ENCODE data around the gene SLIT3.

SLIT3 gene

GRCh38 chr5:169165052-169165451, 135.9 kb downstream of the SLIT3 start:
- TF ChIP-seq ZNF8 (CRISPR knock-in tag; IDR thresholded peaks at IDR 0.05) = no peak
- TF ChIP-seq ZNF70 (CRISPR knock-in tag; IDR thresholded peaks at IDR 0.05) = no peak
- TF ChIP-seq TSHZ2 (CRISPR knock-in tag; IDR thresholded peaks at IDR 0.05) = no peak
- no peak for TF ChIP-seq CSDC2 (CRISPR knock-in tag; IDR thresholded peaks at IDR 0.05)
- no peak for TF ChIP-seq RARB (CRISPR knock-in tag; IDR thresholded peaks at IDR 0.05)
- no peak for TF ChIP-seq ESRRG (CRISPR knock-in tag; IDR thresholded peaks at IDR 0.05)
- TF ChIP-seq OSR1 (CRISPR knock-in tag; IDR thresholded peaks at IDR 0.05) = no peak
- no peak for TF ChIP-seq TCF4 (CRISPR knock-in tag; IDR thresholded peaks at IDR 0.05; ENCODE audit: borderline replicate concordance)
- TF ChIP-seq PATZ1 (CRISPR knock-in tag; IDR thresholded peaks at IDR 0.05; ENCODE audit: borderline replicate concordance) = no peak
- TF ChIP-seq ZFP30 (CRISPR knock-in tag; IDR thresholded peaks at IDR 0.05) = no peak
- TF ChIP-seq GLIS3 (CRISPR knock-in tag; IDR thresholded peaks at IDR 0.05) = no peak
- TF ChIP-seq CREB5 (CRISPR knock-in tag; IDR thresholded peaks at IDR 0.05; ENCODE audit: low read depth) = no peak
- no peak for TF ChIP-seq POU6F1 (CRISPR knock-in tag; IDR thresholded peaks at IDR 0.05; ENCODE audit: borderline replicate concordance, low read depth)
- TF ChIP-seq ZC3H10 (CRISPR knock-in tag; IDR thresholded peaks at IDR 0.05) = no peak
- TF ChIP-seq ZNF565 (CRISPR knock-in tag; conservative IDR thresholded peaks at IDR 0.05; ENCODE audit: low read depth) = no peak
- TF ChIP-seq BACH2 (CRISPR knock-in tag; IDR thresholded peaks at IDR 0.05; ENCODE audit: borderline replicate concordance) = no peak
- TF ChIP-seq TOX (CRISPR knock-in tag; IDR thresholded peaks at IDR 0.05; ENCODE audit: borderline replicate concordance) = no peak
- no peak for TF ChIP-seq ZFP3 (CRISPR knock-in tag; IDR thresholded peaks at IDR 0.05)
- no peak for ATAC-seq

- TF ChIP-seq CREB5 (CRISPR knock-in tag; IDR thresholded peaks at IDR 0.05; ENCODE audit: low read depth) (no peak), ARNTL (CRISPR knock-in tag; IDR thresholded peaks at IDR 0.05; ENCODE audit: borderline replicate concordance, low read depth) (no peak), CSDC2 (CRISPR knock-in tag; IDR thresholded peaks at IDR 0.05) (0 out of 2 replicates have a peak, but pooled peaks have one; percentile 71), ISL1 (CRISPR knock-in tag; IDR thresholded peaks at IDR 0.05) (peak; percentile 74), ZC3H10 (CRISPR knock-in tag; IDR thresholded peaks at IDR 0.05) (0 out of 2 replicates have a peak, but pooled peaks have one; percentile 4), ZFP3 (CRISPR knock-in tag; IDR thresholded peaks at IDR 0.05) (peak; percentile 75)
- peak; percentile 37 for ATAC-seq
Measured at GRCh38 chr5:169164481-169164925, 136.4 kb downstream of the SLIT3 start.

- TF ChIP-seq RARB (CRISPR knock-in tag; IDR thresholded peaks at IDR 0.05) = no peak
- TF ChIP-seq PATZ1 (CRISPR knock-in tag; IDR thresholded peaks at IDR 0.05; ENCODE audit: borderline replicate concordance) = peak; percentile 39; the same call in 1 of the 2 replicates
- TF ChIP-seq TCF4 (CRISPR knock-in tag; IDR thresholded peaks at IDR 0.05; ENCODE audit: borderline replicate concordance) = peak; percentile 41; the same call in 1 of the 2 replicates
- TF ChIP-seq SNAI2 (CRISPR knock-in tag; IDR thresholded peaks at IDR 0.05) = no peak
- no peak for TF ChIP-seq ZNF70 (CRISPR knock-in tag; IDR thresholded peaks at IDR 0.05)
- 0 out of 2 replicates have a peak, but pooled peaks have one; percentile 40 for TF ChIP-seq TOX (CRISPR knock-in tag; IDR thresholded peaks at IDR 0.05; ENCODE audit: borderline replicate concordance)
- 0 out of 2 replicates have a peak, but pooled peaks have one; percentile 54 for TF ChIP-seq ZFP3 (CRISPR knock-in tag; IDR thresholded peaks at IDR 0.05)
- peak; percentile 43 for ATAC-seq
Measured at GRCh38 chr5:169162407-169162806, 138.5 kb downstream of the SLIT3 start.

All from SK-N-SH treated with all-trans-retinoic acid at 6 μM for 48 hours (cell line).